HepG2 (cell line): Measurements from ENCODE around the gene AMPH. TPM values are rescaled to one million over a fixed set of nuclear protein-coding genes. Genes with fewer than 3 reads are reported as not detected.

Source experiments
- BCLAF1 ChIP-seq: fragments of 450-650 bp; IDR thresholded peaks from 2 replicates; pipeline ENCODE4 v1.6.1; 2017; ENCODE audit warnings: mild to moderate bottlenecking
- HHEX ChIP-seq: IDR thresholded peaks from 2 replicates; pipeline ENCODE4 v1.6.1; 2016; ENCODE audit warnings: control low read depth
- IRX3 ChIP-seq: sonication (generic); formaldehyde crosslinking; IDR thresholded peaks from 2 replicates; pipeline ENCODE4 v1.8.1; 2023; ENCODE audit warnings: mild to moderate bottlenecking, low read depth, missing genetic modification reagents, borderline replicate concordance
- KDM5B ChIP-seq: sonication (generic); formaldehyde crosslinking; IDR thresholded peaks from 2 replicates; pipeline ENCODE4 v1.4.0; 2020; ENCODE audit warnings: missing genetic modification reagents, mild to moderate bottlenecking, borderline replicate concordance
- KIAA2018 ChIP-seq: sonication (generic); formaldehyde crosslinking; IDR thresholded peaks from 2 replicates; pipeline ENCODE4 v1.5.0; 2020; ENCODE audit warnings: mild to moderate bottlenecking, missing genetic modification reagents, borderline replicate concordance
- MYNN ChIP-seq: sonication (generic); formaldehyde crosslinking; IDR thresholded peaks from 2 replicates; pipeline ENCODE4 v1.4.0; 2020; ENCODE audit warnings: mild to moderate bottlenecking, low read depth, missing genetic modification reagents
- SALL2 ChIP-seq: sonication (generic); formaldehyde crosslinking; IDR thresholded peaks from 2 replicates; pipeline ENCODE4 v1.8.1; 2023; ENCODE audit warnings: mild to moderate bottlenecking, missing genetic modification reagents, inconsistent platforms
- XBP1 ChIP-seq: sonication (generic); formaldehyde crosslinking; IDR thresholded peaks from 2 replicates; pipeline ENCODE4 v1.5.0; 2020; ENCODE audit warnings: missing genetic modification reagents
- ZNF362 ChIP-seq: sonication (generic); formaldehyde crosslinking; IDR thresholded peaks from 2 replicates; pipeline ENCODE4 v1.4.0; 2020; ENCODE audit warnings: missing genetic modification reagents, mild to moderate bottlenecking, borderline replicate concordance
- polyA plus RNA-seq, 8 experiments: library from polyadenylated mRNA; depleted of rRNA in 3 of 8; stranded (reverse) in 7 of 8; unstranded in 1 of 8; fragments of >200 nt; fragmentation: Illumina TruSeq in 4 of 8; extraction: Trizol in 4 of 8; gene quantifications; 2 replicates each; pipeline versions ENCODE4 v1.2.1 to v1.2.3, GENCODE V29; 2011 to 2016; ENCODE audit warnings: low read depth in 4 of 8, missing spikeins in 1 of 8, mixed read lengths in 1 of 8; ENCODE audit not compliant: insufficient read depth in 1 of 8
- total RNA-seq, 5 experiments: library from RNA; depleted of rRNA; stranded (reverse); fragments of >200 nt; fragmentation: Illumina TruSeq; extraction: Trizol; gene quantifications; 2 replicates each; pipeline ENCODE4 v1.2.3, GENCODE V29; 2016; ENCODE audit warnings: low read depth in 1 of 5

Gene AMPH
- total and polyA plus RNA-seq, 2 of the 13 experiments (the other 11 are each of a cell fraction or from before 2014, with no cell fraction given), result not detected

GRCh38 chr7:38600741-38601140, 30.4 kb downstream of the AMPH start (continued):
- TF ChIP-seq BCLAF1, result no peak
- no peak for TF ChIP-seq ZNF362 (CRISPR knock-in tag)
- TF ChIP-seq IRX3, result no peak
- no peak for TF ChIP-seq HHEX (CRISPR knock-in tag)
- TF ChIP-seq SALL2 (CRISPR knock-in tag), result no peak
- TF ChIP-seq MYNN (CRISPR knock-in tag), result no peak
- no peak for TF ChIP-seq KIAA2018 (CRISPR knock-in tag)
- no peak for TF ChIP-seq XBP1
- TF ChIP-seq KDM5B (CRISPR knock-in tag), result no peak
